K562 (cell line): ENCODE measurements around the gene MEF2C.

ENCODE experiments used
- ATF1 ChIP-seq, 2 experiments: fragments of 450-650 bp in 1 of 2; IDR thresholded peaks; 2 replicates each; pipeline ENCODE4 v1.6.1; 2016; ENCODE audit warnings: missing compliant biosample characterization in 1 of 2, missing genetic modification characterization in 1 of 2
- CHD2 ChIP-seq: IDR thresholded peaks from 2 replicates; pipeline ENCODE4 v1.6.1; 2011; ENCODE audit warnings: low read depth, low read length
- HMG20A ChIP-seq: fragments of 450-650 bp; formaldehyde crosslinking; conservative IDR thresholded peaks from 2 replicates; pipeline ENCODE4 v1.4.0; 2020; ENCODE audit warnings: mild to moderate bottlenecking, mixed read lengths
- SMARCA4 ChIP-seq: fragments of 450-650 bp; IDR thresholded peaks from 2 replicates; pipeline ENCODE4 v1.6.1; 2016
- SMARCE1 ChIP-seq: fragments of 450-650 bp; IDR thresholded peaks from 2 replicates; pipeline ENCODE4 v1.7.1; 2016; ENCODE audit warnings: mild to moderate bottlenecking
- ZNF41 ChIP-seq: fragments of 250-450 bp; sonication (Bioruptor Pico); conservative IDR thresholded peaks from 2 replicates; pipeline ENCODE4 v1.4.0; 2020; ENCODE audit warnings: mild to moderate bottlenecking
- TF ChIP-seq, protein P1 (sequence below): sonication (generic); formaldehyde crosslinking; IDR thresholded peaks from 2 replicates; pipeline ENCODE4 v1.8.0; 2022; ENCODE audit warnings: mild to moderate bottlenecking, missing genetic modification reagents
- TF ChIP-seq, protein P2 (sequence below), 3 experiments: IDR thresholded peaks in 2 of 3; conservative IDR thresholded peaks in 1 of 3; 2 replicates each; pipeline ENCODE4 v1.5.1; 2011 to 2012; ENCODE audit warnings: low read length in 3 of 3, mild to moderate bottlenecking in 3 of 3, control low read depth in 2 of 3, improper control_type of control experiment in 1 of 3, inconsistent platforms in 1 of 3, low read depth in 1 of 3, mixed read lengths in 1 of 3, moderate library complexity in 1 of 3; ENCODE audit not compliant: insufficient read depth in 2 of 3
- TF ChIP-seq, protein P3 (sequence below): fragments of 250-450 bp; sonication (Bioruptor Pico); IDR thresholded peaks from 2 replicates; pipeline ENCODE4 v1.5.0; 2020; ENCODE audit warnings: mild to moderate bottlenecking, borderline replicate concordance

DNA sequence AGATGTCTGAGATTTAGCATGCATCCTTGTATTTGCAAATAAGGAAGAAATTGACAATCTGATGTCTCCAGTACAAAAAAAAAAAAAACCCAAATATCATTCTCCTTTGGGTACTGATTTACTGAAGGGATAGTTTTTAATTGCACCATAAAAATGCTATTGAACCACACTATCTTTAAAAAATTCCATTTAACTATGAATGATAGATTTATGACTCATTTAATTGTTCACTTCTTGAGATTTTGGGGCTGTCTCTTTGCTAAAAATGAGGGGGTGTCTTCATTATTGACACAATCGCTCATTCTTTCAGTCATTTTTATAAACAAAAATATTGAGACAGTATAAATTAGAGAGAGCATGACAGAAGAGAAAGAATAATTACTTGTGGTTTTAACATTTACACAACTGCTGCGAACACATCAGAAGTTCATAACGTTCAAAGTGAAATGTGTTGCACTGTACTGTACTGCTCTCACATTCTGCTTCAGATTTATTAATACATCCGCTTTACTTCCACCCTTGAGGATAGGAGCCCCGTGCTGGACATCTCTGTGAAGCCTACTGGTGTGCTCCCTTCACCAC is 142.3 kb downstream of the MEF2C start:
- TF ChIP-seq, protein P1, sequence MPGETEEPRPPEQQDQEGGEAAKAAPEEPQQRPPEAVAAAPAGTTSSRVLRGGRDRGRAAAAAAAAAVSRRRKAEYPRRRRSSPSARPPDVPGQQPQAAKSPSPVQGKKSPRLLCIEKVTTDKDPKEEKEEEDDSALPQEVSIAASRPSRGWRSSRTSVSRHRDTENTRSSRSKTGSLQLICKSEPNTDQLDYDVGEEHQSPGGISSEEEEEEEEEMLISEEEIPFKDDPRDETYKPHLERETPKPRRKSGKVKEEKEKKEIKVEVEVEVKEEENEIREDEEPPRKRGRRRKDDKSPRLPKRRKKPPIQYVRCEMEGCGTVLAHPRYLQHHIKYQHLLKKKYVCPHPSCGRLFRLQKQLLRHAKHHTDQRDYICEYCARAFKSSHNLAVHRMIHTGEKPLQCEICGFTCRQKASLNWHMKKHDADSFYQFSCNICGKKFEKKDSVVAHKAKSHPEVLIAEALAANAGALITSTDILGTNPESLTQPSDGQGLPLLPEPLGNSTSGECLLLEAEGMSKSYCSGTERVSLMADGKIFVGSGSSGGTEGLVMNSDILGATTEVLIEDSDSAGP (CRISPR knock-in tag): no peak
- TF ChIP-seq ZNF41: no peak
- no peak for TF ChIP-seq SMARCA4
- TF ChIP-seq CHD2: no peak
- no peak for TF ChIP-seq ATF1 (CRISPR knock-in tag; IDR thresholded peaks at IDR 0.05)
- no peak for TF ChIP-seq ATF1 (tag; IDR thresholded peaks at IDR 0.05)
- TF ChIP-seq SMARCE1: no peak
- TF ChIP-seq, protein P2, sequence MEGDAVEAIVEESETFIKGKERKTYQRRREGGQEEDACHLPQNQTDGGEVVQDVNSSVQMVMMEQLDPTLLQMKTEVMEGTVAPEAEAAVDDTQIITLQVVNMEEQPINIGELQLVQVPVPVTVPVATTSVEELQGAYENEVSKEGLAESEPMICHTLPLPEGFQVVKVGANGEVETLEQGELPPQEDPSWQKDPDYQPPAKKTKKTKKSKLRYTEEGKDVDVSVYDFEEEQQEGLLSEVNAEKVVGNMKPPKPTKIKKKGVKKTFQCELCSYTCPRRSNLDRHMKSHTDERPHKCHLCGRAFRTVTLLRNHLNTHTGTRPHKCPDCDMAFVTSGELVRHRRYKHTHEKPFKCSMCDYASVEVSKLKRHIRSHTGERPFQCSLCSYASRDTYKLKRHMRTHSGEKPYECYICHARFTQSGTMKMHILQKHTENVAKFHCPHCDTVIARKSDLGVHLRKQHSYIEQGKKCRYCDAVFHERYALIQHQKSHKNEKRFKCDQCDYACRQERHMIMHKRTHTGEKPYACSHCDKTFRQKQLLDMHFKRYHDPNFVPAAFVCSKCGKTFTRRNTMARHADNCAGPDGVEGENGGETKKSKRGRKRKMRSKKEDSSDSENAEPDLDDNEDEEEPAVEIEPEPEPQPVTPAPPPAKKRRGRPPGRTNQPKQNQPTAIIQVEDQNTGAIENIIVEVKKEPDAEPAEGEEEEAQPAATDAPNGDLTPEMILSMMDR (IDR thresholded peaks at IDR 0.05 in 2 of 3, conservative IDR thresholded peaks at IDR 0.05 in 1 of 3; ENCODE audit: insufficient read depth in 2 of 3, low read depth in 1 of 3, low read length in 3 of 3): no peak
- TF ChIP-seq, protein P3, sequence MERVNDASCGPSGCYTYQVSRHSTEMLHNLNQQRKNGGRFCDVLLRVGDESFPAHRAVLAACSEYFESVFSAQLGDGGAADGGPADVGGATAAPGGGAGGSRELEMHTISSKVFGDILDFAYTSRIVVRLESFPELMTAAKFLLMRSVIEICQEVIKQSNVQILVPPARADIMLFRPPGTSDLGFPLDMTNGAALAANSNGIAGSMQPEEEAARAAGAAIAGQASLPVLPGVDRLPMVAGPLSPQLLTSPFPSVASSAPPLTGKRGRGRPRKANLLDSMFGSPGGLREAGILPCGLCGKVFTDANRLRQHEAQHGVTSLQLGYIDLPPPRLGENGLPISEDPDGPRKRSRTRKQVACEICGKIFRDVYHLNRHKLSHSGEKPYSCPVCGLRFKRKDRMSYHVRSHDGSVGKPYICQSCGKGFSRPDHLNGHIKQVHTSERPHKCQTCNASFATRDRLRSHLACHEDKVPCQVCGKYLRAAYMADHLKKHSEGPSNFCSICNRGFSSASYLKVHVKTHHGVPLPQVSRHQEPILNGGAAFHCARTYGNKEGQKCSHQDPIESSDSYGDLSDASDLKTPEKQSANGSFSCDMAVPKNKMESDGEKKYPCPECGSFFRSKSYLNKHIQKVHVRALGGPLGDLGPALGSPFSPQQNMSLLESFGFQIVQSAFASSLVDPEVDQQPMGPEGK (CRISPR knock-in tag): no peak
- no peak for TF ChIP-seq HMG20A (CRISPR knock-in tag)
